Type B pancreatic cell (in vitro differentiated cells): ENCODE measurements around the gene FAM136A. TPM values are rescaled to one million over a fixed set of nuclear protein-coding genes. Genes with fewer than 3 reads are reported as not detected.
"Not testable (repeated sequence)": the region's sequence is repeated elsewhere in the genome, so short reads cannot be mapped to it uniquely, and the experiment has no call there.

ENCODE experiments used
- DNase-seq: peaks from one replicate; pipeline ENCODE4 v3.0.0; 2021; ENCODE audit warnings: mixed read lengths; ENCODE audit not compliant: unreplicated experiment; ENCODE audit errors: extremely low spot score
- H3K27ac Mint-ChIP-seq: 2 replicates; pipeline ENCODE4 v1.8.0; 2021; ENCODE audit warnings: mild to moderate bottlenecking, mixed read lengths
- H3K27me3 Mint-ChIP-seq: 2 replicates; pipeline ENCODE4 v1.8.0; 2021; ENCODE audit warnings: mixed read lengths
- H3K36me3 Mint-ChIP-seq: 2 replicates; pipeline ENCODE4 v1.8.0; 2021; ENCODE audit warnings: mixed read lengths
- H3K4me1 Mint-ChIP-seq: one replicate; pipeline ENCODE4 v1.8.0; 2021; ENCODE audit warnings: mixed read lengths; ENCODE audit not compliant: unreplicated experiment
- H3K4me3 Mint-ChIP-seq: 2 replicates; pipeline ENCODE4 v1.8.0; 2021; ENCODE audit warnings: mild to moderate bottlenecking, mixed read lengths
- H3K9me3 Mint-ChIP-seq: 2 replicates; pipeline ENCODE4 v1.8.0; 2021; ENCODE audit warnings: mixed read lengths
- CTCF ChIP-seq: fragments of 200-600 bp; sonication (generic); conservative IDR thresholded peaks from 2 replicates; pipeline ENCODE4 v1.5.0; 2021; ENCODE audit warnings: antibody characterized with exemption, mild to moderate bottlenecking
- total RNA-seq: library from RNA; stranded (reverse); gene quantifications from 2 replicates; pipeline ENCODE4 v1.2.1, GENCODE V29; 2021; ENCODE audit warnings: low replicate concordance

FAM136A gene
- total RNA-seq, 1 donor from 2014 or later = 49.6 TPM

- Mint-ChIP-seq H3K9me3 (no peaks in the 10 kb centered on the region), H3K4me1 (no peaks in the 10 kb centered on the region), H3K27ac (no peak overlapping the region), H3K4me3 (no peak overlapping the region), H3K36me3 (no peaks in the 10 kb centered on the region), H3K27me3 (no peaks in the 10 kb centered on the region)
- DNase-seq = no peak
- no peak for TF ChIP-seq CTCF
Observed at GRCh38 chr2:70310899-70311298, 9.0 kb upstream of the FAM136A start.

GRCh38 chr2:70305531-70305930, 3.7 kb upstream of the FAM136A start:
- H3K4me1 Mint-ChIP-seq = peaks cover 18% of the 10 kb centered on the region
- H3K36me3 Mint-ChIP-seq = no peaks in the 10 kb centered on the region
- no peak for TF ChIP-seq CTCF
- no peaks in the 10 kb centered on the region for H3K9me3 Mint-ChIP-seq
- H3K27ac Mint-ChIP-seq = no peak overlapping the region
- DNase-seq = no peak
- no peak overlapping the region for H3K4me3 Mint-ChIP-seq
- no peaks in the 10 kb centered on the region for H3K27me3 Mint-ChIP-seq

GRCh38 chr2:70304498-70304897, 2.6 kb upstream of the FAM136A start:
- no peak for DNase-seq
- Mint-ChIP-seq H3K27me3 (no peaks in the 10 kb centered on the region), H3K9me3 (no peaks in the 10 kb centered on the region), H3K4me3 (no peak overlapping the region), H3K27ac (peak overlapping the region; percentile 70), H3K36me3 (no peaks in the 10 kb centered on the region), H3K4me1 (peaks cover 18% of the 10 kb centered on the region)
- no peak for TF ChIP-seq CTCF

- H3K9me3 Mint-ChIP-seq = no peaks in the 10 kb centered on the region
- DNase-seq = no peak
- no peak for TF ChIP-seq CTCF
- peaks cover 7% of the 10 kb centered on the region for H3K36me3 Mint-ChIP-seq
- H3K27me3 Mint-ChIP-seq = no peaks in the 10 kb centered on the region
- H3K4me1 Mint-ChIP-seq = peaks cover 18% of the 10 kb centered on the region
- peak overlapping the region; percentile 83 for H3K4me3 Mint-ChIP-seq
- H3K27ac Mint-ChIP-seq = peak overlapping the region; percentile 88
Observed at GRCh38 chr2:70303186-70303585, 1.3 kb upstream of the FAM136A start.

- H3K9me3 Mint-ChIP-seq, H3K27me3 Mint-ChIP-seq, H3K36me3 Mint-ChIP-seq, H3K27ac Mint-ChIP-seq, DNase-seq: not testable (repeated sequence)
- peak; percentile 8 for TF ChIP-seq CTCF
- H3K4me3 Mint-ChIP-seq = peak overlapping the region; percentile 94
- H3K4me1 Mint-ChIP-seq = peaks cover 18% of the 10 kb centered on the region
Observed at GRCh38 chr2:70302195-70302546, 304 bp upstream of the FAM136A start.

- Mint-ChIP-seq H3K27me3 (no peaks in the 10 kb centered on the region), H3K36me3 (peaks cover 11% of the 10 kb centered on the region), H3K27ac (peak overlapping the region; percentile 92), H3K4me1 (peaks cover 18% of the 10 kb centered on the region), H3K4me3 (peak overlapping the region; percentile 94), H3K9me3 (no peaks in the 10 kb centered on the region)
- no peak for TF ChIP-seq CTCF
- DNase-seq = no peak
Observed at GRCh38 chr2:70300771-70301343, 1.0 kb downstream of the FAM136A start.

- not testable (repeated sequence) for H3K27ac Mint-ChIP-seq, H3K9me3 Mint-ChIP-seq, H3K27me3 Mint-ChIP-seq, H3K4me3 Mint-ChIP-seq, DNase-seq, H3K4me1 Mint-ChIP-seq
- peaks cover 11% of the 10 kb centered on the region for H3K36me3 Mint-ChIP-seq
Observed at GRCh38 chr2:70297828-70298227, 4.0 kb downstream of the FAM136A start.
